Inflammatory macrophage treated with lipopolysaccharide for 4 hours (primary cell): ENCODE results near the gene LSM2.

Source experiments
- DNase-seq: peaks from one replicate; pipeline ENCODE4 v3.0.0-alpha.2; 2020

Gene LSM2

GRCh38 chr6:31775633-31776484 lies 30.9 kb downstream of the LSM2 start:
- no peak for DNase-seq

DNA sequence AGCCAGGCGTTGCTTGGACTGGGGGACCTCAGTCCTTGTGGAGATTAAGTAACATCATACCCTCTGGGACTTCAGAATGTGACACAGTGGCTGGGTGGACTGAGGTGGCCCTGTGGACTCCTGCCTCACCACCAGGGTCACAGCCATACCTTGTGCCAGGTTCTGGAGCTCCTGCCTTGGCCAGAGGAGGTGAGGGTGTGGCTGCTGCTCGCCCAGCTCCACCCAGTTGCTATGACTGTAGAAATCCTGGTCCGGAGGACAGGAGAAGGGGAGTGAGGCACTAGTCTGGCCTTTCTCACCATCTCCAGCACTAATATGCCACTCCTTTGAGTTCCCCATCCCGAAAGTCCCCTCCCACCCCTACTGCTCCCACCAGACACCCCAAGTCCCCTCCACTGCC lies 31.6 kb downstream of the LSM2 start:
- no peak for DNase-seq

GRCh38 chr6:31771992-31772358 lies 34.8 kb downstream of the LSM2 start:
- DNase-seq = no peak

DNA sequence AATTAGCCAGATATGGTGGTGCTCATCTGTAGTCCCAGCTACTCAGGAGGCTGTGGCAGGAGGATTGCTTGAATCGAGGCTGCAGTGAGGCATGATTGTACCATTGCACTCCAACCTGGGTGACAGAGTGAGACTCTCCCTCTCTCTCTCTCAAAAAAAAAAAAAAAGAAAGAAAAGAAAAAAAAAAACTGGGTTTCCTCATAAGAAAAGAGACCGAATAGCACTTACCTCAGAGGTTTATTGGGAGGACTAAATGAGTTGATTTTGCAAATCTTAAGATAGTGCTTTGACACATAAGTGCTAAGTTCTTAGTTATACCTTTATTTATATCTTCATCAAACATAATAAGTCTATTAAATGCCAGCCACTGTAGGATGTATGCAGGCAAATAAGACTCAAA lies 35.9 kb downstream of the LSM2 start:
- DNase-seq = no peak

GRCh38 chr6:31769684-31770371 lies 36.9 kb downstream of the LSM2 start:
- DNase-seq = peak; percentile 81

GRCh38 chr6:31768363-31769257 lies 38.2 kb downstream of the LSM2 start:
- peak; percentile 88 for DNase-seq

DNA sequence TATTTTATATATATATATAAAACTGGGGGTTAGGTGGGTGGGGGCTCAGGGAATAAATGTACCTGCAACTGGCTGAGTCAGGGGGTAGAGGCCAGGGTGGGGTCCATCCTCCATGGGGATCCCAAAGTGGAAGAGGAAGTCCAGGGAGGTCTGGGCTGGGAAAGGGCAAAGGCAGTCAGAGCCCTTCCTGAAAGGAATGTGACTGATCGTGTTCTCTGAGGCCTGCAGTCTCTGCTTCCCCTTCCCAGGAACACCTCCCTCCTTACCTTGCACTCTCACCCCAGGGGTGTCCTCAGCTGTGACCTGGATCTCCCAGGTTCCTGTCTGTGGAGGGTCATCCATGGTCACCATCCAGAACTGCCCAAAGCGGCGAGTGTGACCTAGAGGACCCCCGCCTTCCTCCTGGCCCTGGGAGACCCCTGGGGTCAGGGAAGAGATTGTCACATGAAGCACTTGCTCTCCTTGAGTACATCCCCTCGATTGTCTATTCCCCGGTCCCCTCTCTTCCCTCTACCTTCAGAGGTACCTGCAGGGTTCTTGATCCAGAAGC lies 39.6 kb downstream of the LSM2 start:
- no peak for DNase-seq

DNA sequence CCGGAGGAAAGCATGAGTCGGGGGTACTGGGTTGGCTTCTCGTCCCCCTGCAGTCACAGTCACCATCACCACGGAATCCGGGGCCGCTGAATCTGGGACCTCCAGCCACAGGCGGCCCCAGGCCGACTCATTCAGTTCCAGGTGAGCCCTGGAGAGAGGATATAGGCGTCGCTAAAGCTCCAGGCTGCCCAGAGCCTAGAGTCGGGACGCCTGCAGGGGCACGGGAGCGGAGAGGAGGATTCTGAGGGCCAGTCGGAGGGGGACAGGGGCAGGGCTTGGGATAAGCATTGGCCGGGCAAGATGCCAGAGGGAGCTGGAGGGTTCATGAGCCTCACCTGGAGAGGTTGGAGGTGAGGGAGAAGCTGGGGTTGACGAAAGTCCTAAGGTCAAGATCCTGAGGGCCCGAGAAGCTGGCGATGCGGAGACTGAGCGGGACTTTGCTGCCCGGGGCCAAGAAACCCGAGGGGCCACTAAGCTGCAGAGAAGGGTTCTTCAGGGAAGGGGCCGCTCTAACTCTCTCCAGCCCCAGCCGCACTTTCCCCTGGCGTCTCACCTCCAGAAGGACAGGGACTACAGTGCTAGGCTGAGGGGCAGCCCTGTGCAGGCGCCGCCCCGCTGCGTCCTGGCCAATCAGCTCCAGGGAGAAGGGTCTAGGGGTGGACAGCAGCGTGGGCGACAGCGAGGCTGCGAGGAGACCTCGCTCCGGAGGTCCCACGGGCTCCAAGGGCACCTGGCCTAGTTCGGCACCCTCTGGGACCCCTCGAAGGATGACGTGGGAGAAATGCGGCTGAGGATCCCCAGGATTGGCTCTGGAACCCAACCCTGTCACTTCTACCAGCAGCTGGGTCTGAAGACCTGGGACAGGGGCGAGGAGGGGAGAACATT lies 40.6 kb downstream of the LSM2 start:
- DNase-seq = no peak

DNA sequence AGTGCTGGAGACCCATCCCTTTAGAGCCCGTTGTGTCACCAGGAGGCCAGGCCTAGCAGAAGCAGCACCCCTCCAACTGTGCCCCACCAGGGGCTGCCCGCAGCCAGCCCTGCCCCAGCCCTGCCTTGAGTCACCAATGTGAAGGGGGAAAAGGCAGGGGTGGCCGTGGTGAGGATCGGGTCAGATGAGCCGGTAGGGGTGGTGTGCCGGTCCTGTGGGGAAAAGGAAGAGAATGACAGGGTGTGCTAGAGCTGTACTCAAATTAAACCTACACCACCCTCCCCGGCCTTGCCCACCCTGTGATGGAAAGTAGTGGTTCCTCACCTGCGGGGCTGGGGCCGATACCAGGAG lies 41.2 kb downstream of the LSM2 start:
- DNase-seq = no peak

GRCh38 chr6:31764198-31764597 lies 42.6 kb downstream of the LSM2 start:
- DNase-seq = no peak

DNA sequence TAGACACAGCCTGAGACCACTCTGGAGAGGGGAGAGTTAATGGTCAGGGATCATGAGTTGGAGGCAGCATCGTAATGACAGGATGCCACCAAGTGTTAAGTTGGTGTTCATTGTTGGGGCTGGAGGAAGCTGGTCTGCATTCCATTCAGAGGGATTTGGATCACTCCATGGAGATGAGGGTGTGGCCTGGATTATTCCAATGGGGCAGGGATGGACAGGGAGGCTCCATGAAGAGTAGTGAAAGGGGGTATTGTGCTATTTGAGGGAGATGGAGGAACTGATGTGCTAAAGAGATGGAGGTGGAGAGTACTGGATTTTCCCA lies 43.2 kb downstream of the LSM2 start:
- DNase-seq = no peak

GRCh38 chr6:31762878-31763618 lies 43.7 kb downstream of the LSM2 start:
- DNase-seq = no peak

DNA sequence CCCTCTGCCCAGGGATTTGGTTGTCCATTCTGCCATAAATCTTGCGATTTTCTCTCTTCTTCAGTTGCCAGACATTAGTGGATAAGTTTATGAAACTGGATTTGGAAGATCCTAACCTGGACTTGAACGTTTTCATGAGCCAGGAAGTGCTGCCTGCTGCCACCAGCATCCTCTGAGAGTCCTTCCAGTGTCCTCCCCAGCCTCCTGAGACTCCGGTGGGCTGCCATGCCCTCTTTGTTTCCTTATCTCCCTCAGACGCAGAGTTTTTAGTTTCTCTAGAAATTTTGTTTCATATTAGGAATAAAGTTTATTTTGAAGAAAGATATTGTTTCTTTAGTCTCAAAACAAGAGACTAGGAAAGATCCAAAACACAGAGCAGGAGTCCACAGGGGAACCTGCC lies 44.4 kb downstream of the LSM2 start, which contains the start of gene SAPCD1:
Gene SAPCD1, plus strand, starts transcription at position 301 of the 400 bp plus-strand sequence. CDS start 399 bp downstream, outside the sequence.
- DNase-seq = no peak

DNA sequence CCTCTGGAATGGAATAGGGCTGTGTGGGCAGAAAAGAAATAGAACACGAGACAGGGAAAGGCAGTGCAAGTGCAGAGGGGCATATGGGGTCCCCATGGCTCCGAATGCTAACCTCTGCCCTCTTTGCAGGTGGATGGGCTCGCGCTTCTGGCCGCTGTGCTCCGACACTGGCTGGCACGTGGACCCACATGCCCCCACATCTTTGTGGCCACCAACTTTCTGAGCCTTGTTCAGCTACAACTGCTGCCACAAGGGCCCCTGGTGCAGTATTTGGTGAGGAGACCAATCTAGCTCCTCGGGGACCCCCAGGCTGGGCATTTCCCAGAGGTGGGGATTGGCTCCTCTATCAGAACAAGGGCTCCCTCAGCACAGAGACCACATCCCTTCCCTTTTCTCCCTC lies 45.4 kb downstream of the LSM2 start:
- no peak for DNase-seq

DNA sequence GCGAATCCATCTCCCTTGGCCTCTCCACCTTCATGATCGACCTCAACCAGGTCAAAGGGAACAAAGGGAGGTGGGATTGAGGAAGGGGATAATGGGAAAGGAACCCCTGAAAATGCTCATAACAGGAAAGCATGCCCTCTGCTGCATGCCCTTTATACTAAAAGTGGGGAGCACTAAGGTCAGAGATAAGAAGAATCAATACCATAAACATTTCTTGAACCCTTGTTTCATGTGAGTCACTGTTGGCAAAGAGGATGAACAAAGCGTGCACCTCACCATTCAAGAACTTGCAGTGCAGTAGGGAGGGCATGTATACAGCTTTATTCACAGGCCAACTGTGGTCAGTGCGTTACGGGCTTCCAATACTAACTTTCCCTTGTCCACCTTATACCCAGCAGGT lies 46.0 kb downstream of the LSM2 start:
- no peak for DNase-seq

GRCh38 chr6:31758281-31758680 lies 48.5 kb downstream of the LSM2 start:
- no peak for DNase-seq

- no peak for DNase-seq
Measured at GRCh38 chr6:31752739-31753319, 53.9 kb downstream of the LSM2 start.

- no peak for DNase-seq
Measured at GRCh38 chr6:31750411-31751022, 56.2 kb downstream of the LSM2 start.

DNA sequence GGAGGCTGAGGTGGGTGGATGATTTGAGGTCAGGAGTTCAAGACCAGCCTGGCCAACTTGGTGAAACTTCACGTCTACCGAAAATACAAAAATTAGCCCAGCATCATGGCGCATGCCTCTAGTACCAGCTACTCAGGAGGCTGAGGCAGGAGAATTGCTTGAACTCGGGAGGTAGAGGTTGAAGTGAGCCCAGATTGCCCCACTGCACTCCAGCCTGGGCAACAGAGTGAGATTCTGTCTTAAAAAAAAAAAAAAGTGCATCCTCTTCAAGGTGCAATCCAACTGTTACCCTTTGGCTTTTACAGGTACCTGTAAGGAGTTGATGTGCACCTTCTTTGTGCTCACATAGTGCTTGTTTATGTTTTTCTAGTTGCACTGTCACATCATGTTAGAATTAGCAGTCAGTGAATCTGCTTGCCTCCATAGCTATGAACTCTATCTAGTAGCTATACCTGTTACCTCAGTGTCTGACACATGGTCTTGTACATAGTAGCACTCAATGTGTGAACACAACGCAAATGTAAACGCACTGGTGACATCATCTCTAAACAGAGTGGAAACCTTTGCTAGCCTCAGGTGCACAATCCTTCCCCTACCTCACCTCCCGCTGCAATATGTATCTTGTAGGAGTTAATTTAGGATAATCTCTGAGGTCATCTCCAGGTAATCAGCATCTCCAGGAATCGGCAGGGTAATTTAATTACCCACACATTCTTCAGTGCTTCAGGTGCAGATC lies 57.3 kb downstream of the LSM2 start:
- no peak for DNase-seq
